GM21737 (cell line): ENCODE measurements around the gene CCDC85C.

Experiments
- ATAC-seq: cut with Tn5 transposase; IDR thresholded peaks from one replicate; pipeline ENCODE4 v1.9.1; 2021; ENCODE audit warnings: mild to moderate bottlenecking, moderate library complexity; ENCODE audit not compliant: unreplicated experiment

The CCDC85C gene

GRCh38 chr14:99514552-99515300, 89.3 kb downstream of the CCDC85C start:
- ATAC-seq = no peak

- ATAC-seq = no peak
Observed at GRCh38 chr14:99513946-99514551, 90.0 kb downstream of the CCDC85C start.

GRCh38 chr14:99513183-99513694, 90.8 kb downstream of the CCDC85C start:
- no peak for ATAC-seq

GRCh38 chr14:99512571-99513182, 91.3 kb downstream of the CCDC85C start:
- no peak for ATAC-seq

GRCh38 chr14:99512110-99512449, 91.9 kb downstream of the CCDC85C start:
- no peak for ATAC-seq

- no peak for ATAC-seq
Observed at GRCh38 chr14:99511421-99512109, 92.4 kb downstream of the CCDC85C start.

- ATAC-seq = no peak
Observed at GRCh38 chr14:99510556-99511139, 93.4 kb downstream of the CCDC85C start.

GRCh38 chr14:99509871-99510555, 94.0 kb downstream of the CCDC85C start:
- no peak for ATAC-seq

- no peak for ATAC-seq
Observed at GRCh38 chr14:99508896-99509629, 94.9 kb downstream of the CCDC85C start.

- no peak for ATAC-seq
Observed at GRCh38 chr14:99507860-99508640, 96.0 kb downstream of the CCDC85C start.

GRCh38 chr14:99506276-99506675, 97.7 kb downstream of the CCDC85C start:
- no peak for ATAC-seq

- no peak for ATAC-seq
Observed at GRCh38 chr14:99505089-99505488, 98.9 kb downstream of the CCDC85C start.

GRCh38 chr14:99503848-99504453, 100.1 kb downstream of the CCDC85C start:
- no peak for ATAC-seq

GRCh38 chr14:99502989-99503421, 101.0 kb downstream of the CCDC85C start:
- ATAC-seq = no peak

- no peak for ATAC-seq
Observed at GRCh38 chr14:99497894-99498293, 106.1 kb downstream of the CCDC85C start.

GRCh38 chr14:99497341-99497740, 106.7 kb downstream of the CCDC85C start:
- ATAC-seq = no peak

GRCh38 chr14:99484106-99484505, 119.9 kb downstream of the CCDC85C start:
- ATAC-seq = no peak

GRCh38 chr14:99481745-99482099, 122.3 kb downstream of the CCDC85C start:
- no peak for ATAC-seq
